Ammon's horn (tissue), 1 donor: Measurements from ENCODE around the gene GNB1L.

Experiments
- DNase-seq: peaks from one replicate; pipeline ENCODE4 v3.0.0-alpha.2; 2016; ENCODE audit warnings: low spot score

The GNB1L gene

GRCh38 chr22:19854778-19855503, at the start of gene GNB1L, which contains the start of gene RTL10:
GNB1L (minus strand) TSS chr22:19854874; CDS start chr22:19821355, 33,519 bp downstream.
RTL10 (minus strand) TSS chr22:19854874; CDS start chr22:19852261, 2,613 bp downstream.
- DNase-seq, result peak; percentile 97

GRCh38 chr22:19904174-19904856, 49.6 kb upstream of the GNB1L start:
- no peak for DNase-seq

GRCh38 chr22:19903513-19903912, 48.8 kb upstream of the GNB1L start:
- no peak for DNase-seq

GRCh38 chr22:19903031-19903430, 48.4 kb upstream of the GNB1L start:
- no peak for DNase-seq

GRCh38 chr22:19902245-19902715, 47.6 kb upstream of the GNB1L start:
- DNase-seq, result no peak

GRCh38 chr22:19901577-19902244, 47.0 kb upstream of the GNB1L start:
- DNase-seq, result no peak

GRCh38 chr22:19900707-19901436, 46.2 kb upstream of the GNB1L start:
- DNase-seq, result no peak

GRCh38 chr22:19898831-19899567, 44.3 kb upstream of the GNB1L start:
- no peak for DNase-seq

GRCh38 chr22:19898145-19898544, 43.5 kb upstream of the GNB1L start:
- no peak for DNase-seq

- no peak for DNase-seq
These were observed 43.1 kb upstream of the GNB1L start for GRCh38 chr22:19897726-19898125.

- no peak for DNase-seq
These were observed 42.1 kb upstream of the GNB1L start for GRCh38 chr22:19896665-19897355.

- no peak for DNase-seq
These were observed 40.6 kb upstream of the GNB1L start for GRCh38 chr22:19895160-19895849.

- DNase-seq, result no peak
These were observed 38.7 kb upstream of the GNB1L start for GRCh38 chr22:19893363-19893762.

GRCh38 chr22:19892925-19893324, 38.3 kb upstream of the GNB1L start:
- DNase-seq, result no peak

- no peak for DNase-seq
These were observed 37.7 kb upstream of the GNB1L start for GRCh38 chr22:19892257-19892879.

GRCh38 chr22:19891317-19892256, 36.9 kb upstream of the GNB1L start:
- DNase-seq, result no peak

- DNase-seq, result peak; percentile 30
These were observed 36.0 kb upstream of the GNB1L start for GRCh38 chr22:19890502-19891316.

- no peak for DNase-seq
These were observed 35.3 kb upstream of the GNB1L start for GRCh38 chr22:19889951-19890350.
